Activated naive CD8-positive, alpha-beta T cell treated with anti-CD3 and anti-CD28 coated beads, Interleukin-2, amount 50 U/mL, for 24 hours (primary cell): ENCODE data around the gene SLC23A3.
A peak's percentile ranks its signal among the peaks of the same experiment; 100 is the strongest.
"Not testable (repeated sequence)": the region's sequence is repeated elsewhere in the genome, so short reads cannot be mapped to it uniquely, and the experiment has no call there.

Experiments
- ATAC-seq: fragments of 150-1000 bp; cut with Tn5 transposase; one replicate; pipeline ENCODE4 v1.10.0; 2021
- DNase-seq: peaks from one replicate; pipeline ENCODE4 v3.0.0; 2021
- H3K27ac Mint-ChIP-seq: one replicate; pipeline ENCODE4 v1.8.0; 2021; ENCODE audit warnings: mild to moderate bottlenecking, mixed read lengths
- H3K27me3 Mint-ChIP-seq: one replicate; pipeline ENCODE4 v1.8.0; 2021; ENCODE audit warnings: mixed read lengths
- H3K36me3 Mint-ChIP-seq: one replicate; pipeline ENCODE4 v1.8.0; 2021; ENCODE audit warnings: low read depth, mixed read lengths
- H3K4me1 Mint-ChIP-seq: one replicate; pipeline ENCODE4 v1.8.0; 2021; ENCODE audit warnings: mixed read lengths
- H3K4me3 Mint-ChIP-seq: one replicate; pipeline ENCODE4 v1.8.0; 2021; ENCODE audit warnings: mild to moderate bottlenecking, moderate library complexity, mixed read lengths
- H3K9me3 Mint-ChIP-seq: one replicate; pipeline ENCODE4 v1.8.0; 2021; ENCODE audit warnings: mixed read lengths

The SLC23A3 gene

DNA sequence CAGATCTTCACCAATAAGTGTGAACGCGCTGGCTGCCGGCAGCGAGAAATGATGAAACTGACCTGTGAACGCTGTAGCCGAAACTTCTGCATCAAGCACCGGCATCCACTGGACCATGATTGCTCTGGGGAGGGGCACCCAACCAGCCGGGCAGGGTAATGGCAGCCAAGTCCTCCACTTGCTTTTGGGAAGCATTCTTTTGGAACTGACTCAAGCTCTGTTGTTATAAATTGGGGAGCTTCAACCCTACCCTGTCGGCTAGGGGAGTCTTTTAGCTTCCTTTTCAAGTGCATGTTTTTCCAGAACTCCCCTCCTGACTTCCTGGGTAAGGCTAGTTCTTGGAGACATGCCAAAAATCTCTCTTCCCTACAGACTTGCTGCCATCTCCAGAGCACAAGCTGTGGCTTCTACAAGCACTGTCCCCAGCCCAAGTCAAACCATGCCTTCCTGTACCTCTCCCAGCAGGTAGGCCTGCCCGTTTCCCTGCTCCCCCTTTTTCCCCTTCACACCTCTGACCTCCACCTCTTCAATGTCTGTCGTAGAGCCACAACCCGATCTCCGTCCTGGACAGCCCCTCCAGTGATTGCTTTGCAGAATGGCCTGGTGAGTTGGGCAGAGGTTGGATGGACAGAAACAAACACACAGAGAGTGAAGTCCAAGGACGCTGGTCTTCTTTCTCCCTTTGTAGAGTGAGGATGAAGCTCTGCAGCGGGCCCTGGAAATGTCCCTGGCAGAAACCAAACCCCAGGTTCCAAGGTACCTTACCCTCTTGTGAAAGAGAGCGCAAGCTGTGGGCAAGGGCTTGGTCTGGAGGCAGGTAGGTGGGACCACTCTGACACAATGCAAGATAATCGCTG, 38.3 kb upstream of the SLC23A3 start:
- no peaks in the 10 kb centered on the region for H3K27me3 Mint-ChIP-seq
- H3K4me3 Mint-ChIP-seq = peak overlapping the region; percentile 85
- peaks cover 48% of the 10 kb centered on the region for H3K4me1 Mint-ChIP-seq
- ATAC-seq (no peak), DNase-seq (no peak)
- H3K9me3 Mint-ChIP-seq = peaks cover 4% of the 10 kb centered on the region
- H3K27ac Mint-ChIP-seq = peak overlapping the region; percentile 74
- peaks cover 19% of the 10 kb centered on the region for H3K36me3 Mint-ChIP-seq

DNA sequence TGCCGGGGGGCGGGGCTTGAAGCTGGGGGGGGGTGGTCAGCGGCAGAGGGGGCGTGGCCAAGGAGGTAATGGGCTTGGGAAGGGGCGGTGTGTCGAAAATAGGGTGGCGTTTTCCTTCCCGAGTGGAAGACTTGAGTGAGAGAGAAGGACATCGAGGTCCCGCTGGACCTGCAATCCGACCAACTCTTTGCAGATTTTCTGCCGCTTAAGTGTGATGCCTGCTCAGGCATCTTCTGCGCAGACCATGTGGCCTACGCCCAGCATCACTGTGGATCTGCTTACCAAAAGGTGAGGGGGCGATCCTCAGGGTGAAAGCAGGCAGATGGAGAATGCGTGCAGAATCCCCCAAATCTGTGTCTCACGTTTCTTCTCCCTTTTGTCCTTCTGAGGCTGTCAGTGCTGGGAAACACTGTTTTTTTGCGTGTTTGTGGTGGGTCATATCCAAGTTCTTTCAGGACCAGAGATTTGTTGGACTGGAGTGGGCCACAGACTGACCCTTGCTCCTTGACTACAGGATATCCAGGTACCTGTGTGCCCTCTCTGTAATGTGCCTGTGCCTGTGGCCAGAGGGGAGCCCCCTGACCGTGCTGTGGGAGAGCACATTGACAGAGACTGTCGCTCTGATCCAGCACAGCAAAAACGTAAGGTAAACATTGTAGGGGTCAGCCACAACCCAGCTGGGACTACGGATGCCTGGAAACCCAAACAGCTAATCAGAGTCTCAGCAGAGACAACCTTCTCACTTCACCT, 37.5 kb upstream of the SLC23A3 start:
- Mint-ChIP-seq H3K27me3 (no peaks in the 10 kb centered on the region), H3K4me1 (peaks cover 48% of the 10 kb centered on the region), H3K9me3 (peaks cover 4% of the 10 kb centered on the region), H3K4me3 (peak overlapping the region; percentile 85), H3K27ac (peak overlapping the region; percentile 71), H3K36me3 (peaks cover 18% of the 10 kb centered on the region)
- ATAC-seq (no peak), DNase-seq (no peak)

DNA sequence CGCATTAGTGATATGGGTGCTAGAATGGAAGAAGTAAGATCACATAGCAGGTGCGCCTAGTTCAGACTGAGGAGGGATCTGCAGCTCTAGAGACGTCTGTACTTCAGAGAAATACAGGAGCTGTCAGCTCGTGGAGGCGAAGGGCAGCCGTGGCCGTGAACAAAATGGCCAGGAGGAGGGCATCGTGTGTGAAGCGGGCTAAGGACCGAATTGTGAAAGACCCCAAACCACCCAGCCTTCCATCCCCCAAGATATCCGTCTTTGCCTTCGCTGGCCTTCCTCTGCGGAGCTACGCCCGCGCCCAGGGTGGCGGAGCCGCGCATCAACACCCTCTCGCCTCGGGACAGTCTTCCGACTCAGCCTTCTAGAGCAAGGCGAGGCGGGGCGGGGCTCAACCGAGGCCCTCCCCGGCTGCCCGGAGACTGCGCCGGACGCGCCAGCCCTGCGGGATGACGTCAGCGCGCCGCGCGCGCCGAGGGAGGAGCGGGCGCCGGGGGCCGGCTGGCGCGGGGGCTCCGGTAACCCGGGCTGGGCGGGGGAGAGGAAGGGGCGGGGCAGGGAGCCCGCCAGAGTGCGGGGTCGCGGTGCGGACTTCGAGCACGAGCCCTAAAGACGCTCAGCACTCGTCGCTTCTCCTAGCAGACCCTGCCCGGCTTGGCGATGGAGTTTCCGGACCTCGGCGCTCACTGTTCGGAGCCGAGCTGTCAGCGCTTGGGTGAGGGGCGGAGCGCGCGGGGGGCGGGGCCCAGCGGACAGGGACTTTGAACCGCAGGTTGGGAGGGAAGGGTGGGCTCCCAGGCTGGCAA, 36.7 kb upstream of the SLC23A3 start, which contains the start of gene ZFAND2B:
Gene ZFAND2B (plus strand): TSS at position 455 of the 806 bp plus-strand sequence. CDS start 206 bp downstream, at position 661.
- Mint-ChIP-seq H3K4me1 (peaks cover 48% of the 10 kb centered on the region), H3K27me3 (no peaks in the 10 kb centered on the region), H3K36me3 (peaks cover 15% of the 10 kb centered on the region), H3K4me3 (peak within 1 kb of the TSS; percentile 85), H3K9me3 (peaks cover 4% of the 10 kb centered on the region), H3K27ac (peak within 1 kb of the TSS; percentile 89)
- DNase-seq (peak; percentile 96), ATAC-seq (peak; percentile 97)

DNA sequence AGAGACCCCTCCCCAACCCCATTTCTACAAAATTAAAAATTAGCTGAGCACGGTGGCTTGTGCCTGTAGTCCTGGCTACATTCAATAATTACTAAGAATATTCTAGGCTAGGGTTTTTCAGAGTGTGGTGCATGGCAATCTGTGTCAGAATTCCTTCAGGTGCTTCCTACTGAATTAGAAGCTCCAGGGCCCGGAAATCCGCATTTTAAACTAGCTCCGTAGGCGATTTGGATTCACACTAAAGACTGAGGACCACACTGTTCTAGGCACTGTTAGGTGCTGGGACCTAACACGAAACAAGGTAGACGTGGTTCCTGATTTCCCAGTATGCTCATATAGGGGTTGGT, 36.1 kb upstream of the SLC23A3 start:
- ATAC-seq (no peak), DNase-seq (no peak)
- Mint-ChIP-seq H3K36me3 (peaks cover 12% of the 10 kb centered on the region), H3K27ac (peak overlapping the region; percentile 89), H3K4me3 (peak overlapping the region; percentile 85), H3K4me1 (peaks cover 44% of the 10 kb centered on the region), H3K9me3 (peaks cover 6% of the 10 kb centered on the region), H3K27me3 (no peaks in the 10 kb centered on the region)

DNA sequence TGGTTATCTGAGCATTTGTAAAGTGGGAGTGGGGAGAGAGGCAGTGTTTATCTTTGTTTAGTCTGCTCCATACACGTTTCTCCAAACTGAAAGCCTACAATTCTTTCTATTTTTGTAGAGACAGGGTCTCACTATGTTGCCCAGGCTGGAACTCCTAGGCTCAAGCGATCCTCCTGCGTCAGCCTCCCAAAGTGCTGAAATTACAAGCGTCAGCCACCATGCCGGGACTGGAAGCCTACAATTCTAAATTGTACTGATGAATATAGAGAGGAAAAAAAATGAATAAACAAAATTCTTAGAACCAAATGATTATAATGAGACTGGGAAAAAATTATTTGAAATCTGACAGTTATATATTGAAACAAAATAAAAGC, 35.3 kb upstream of the SLC23A3 start:
- ATAC-seq = no peak

DNA sequence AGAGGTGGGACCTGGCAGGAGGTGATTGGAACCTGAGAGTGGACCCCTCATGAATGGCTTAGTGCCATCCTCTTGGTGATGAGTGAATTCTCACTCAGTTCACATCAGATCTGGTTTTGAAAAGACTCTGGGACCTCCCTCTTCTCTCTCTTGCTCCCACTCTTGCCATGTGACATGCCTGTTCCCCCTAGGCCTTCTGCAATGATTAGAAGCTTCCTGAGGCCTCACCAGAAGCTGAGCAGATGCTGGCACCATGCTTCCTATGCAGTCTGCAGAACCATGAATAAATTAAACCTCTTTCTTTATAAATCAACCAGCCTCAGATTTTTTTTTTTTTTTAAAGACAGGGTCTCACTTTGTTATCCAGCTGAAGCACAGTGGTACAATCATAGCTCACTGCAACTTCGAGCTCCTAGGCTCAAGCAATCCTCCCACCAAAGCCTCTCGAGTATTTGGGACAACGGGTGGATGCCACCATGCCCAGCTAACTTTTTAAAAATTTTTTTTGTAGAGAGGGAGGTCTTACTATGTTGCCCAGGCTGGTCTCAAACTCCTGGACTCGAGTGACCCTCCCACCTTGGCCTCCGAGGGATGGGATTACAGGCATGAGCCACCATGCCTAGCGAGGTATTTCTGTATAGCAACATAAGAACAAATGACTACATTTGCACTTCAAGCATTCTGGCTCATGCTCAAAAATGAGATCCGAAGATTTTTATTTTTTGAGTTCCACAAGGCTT, 34.8 kb upstream of the SLC23A3 start:
- H3K9me3 Mint-ChIP-seq = peaks cover 8% of the 10 kb centered on the region
- no peak overlapping the region for H3K4me3 Mint-ChIP-seq
- no peak overlapping the region for H3K27ac Mint-ChIP-seq
- peaks cover 40% of the 10 kb centered on the region for H3K4me1 Mint-ChIP-seq
- ATAC-seq = no peak
- peaks cover 6% of the 10 kb centered on the region for H3K36me3 Mint-ChIP-seq
- DNase-seq = no peak
- H3K27me3 Mint-ChIP-seq = no peaks in the 10 kb centered on the region

More for the DNA sequence above, 35.3 kb upstream of the SLC23A3 start:
- no peak overlapping the region for H3K4me3 Mint-ChIP-seq
- no peaks in the 10 kb centered on the region for H3K27me3 Mint-ChIP-seq
- H3K27ac Mint-ChIP-seq = no peak overlapping the region
- no peak for DNase-seq
- peaks cover 11% of the 10 kb centered on the region for H3K36me3 Mint-ChIP-seq
- H3K4me1 Mint-ChIP-seq = peaks cover 42% of the 10 kb centered on the region
- peaks cover 8% of the 10 kb centered on the region for H3K9me3 Mint-ChIP-seq

DNA sequence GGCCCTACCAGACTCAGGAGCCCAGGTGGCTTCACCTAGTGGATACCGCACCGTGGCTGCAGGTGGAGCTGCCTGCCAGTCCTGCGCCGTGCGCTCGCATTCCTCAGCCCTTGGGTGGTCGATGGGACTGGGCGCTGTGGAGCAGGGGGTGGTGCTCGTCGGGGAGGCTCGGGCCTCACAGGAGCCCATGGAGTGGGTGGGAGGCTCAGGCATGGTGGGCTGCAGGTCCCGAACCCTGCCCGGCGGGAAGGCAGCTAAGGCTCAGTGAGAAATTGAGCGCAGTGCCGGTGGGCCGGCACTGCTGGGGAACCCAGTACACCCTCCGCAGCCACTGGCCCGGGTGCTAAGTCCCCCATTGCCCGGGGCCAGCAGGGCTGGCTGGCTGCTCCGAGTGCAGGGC, 31.5 kb upstream of the SLC23A3 start:
- not testable (repeated sequence) for H3K4me3 Mint-ChIP-seq

DNA sequence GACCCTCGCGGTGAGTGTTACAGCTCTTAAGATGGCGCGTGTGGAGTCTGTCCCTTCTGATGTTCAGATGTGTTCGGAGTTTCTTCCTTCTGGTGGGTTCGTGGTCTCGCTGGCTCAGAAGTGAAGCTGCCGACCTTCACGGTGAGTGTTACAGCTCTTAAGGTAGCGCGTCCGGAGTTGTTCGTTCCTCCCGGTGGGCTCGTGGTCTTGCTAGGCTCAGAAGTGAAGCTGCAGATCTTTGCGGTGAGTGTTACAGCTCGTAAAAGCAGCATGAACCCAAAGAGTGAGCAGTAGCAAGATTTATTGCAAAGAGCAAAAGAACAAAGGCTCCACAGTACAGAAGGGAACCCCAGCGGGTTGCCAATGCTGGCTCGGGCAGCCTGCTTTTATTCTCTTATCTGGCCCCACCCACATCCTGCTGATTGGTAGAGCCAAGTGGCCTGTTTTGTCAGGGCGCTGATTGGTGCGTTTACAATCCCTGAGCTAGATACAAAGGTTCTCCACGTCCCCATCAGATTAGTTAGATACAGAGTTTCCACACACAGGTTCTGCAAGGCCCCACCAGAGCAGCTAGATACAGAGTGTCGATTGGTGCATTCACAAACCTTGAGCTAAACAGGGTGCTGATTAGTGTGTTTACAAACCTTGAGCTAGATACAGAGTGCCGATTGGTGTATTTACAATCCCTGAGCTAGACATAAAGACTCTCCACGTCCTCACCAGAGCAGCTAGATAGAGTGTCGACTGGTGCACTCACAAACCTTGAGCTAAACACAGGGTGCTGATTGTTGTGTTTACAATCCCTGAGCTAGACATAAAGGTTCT, 30.9 kb upstream of the SLC23A3 start:
- Mint-ChIP-seq H3K4me3 (peak overlapping the region; percentile 82), H3K4me1 (peaks cover 22% of the 10 kb centered on the region), H3K27ac (peak overlapping the region; percentile 88)
- not testable (repeated sequence) for H3K9me3 Mint-ChIP-seq, ATAC-seq, H3K36me3 Mint-ChIP-seq, H3K27me3 Mint-ChIP-seq
- peak; percentile 49 for DNase-seq

More for the DNA sequence above, 31.5 kb upstream of the SLC23A3 start:
- H3K27me3 Mint-ChIP-seq, DNase-seq, H3K9me3 Mint-ChIP-seq, ATAC-seq, H3K36me3 Mint-ChIP-seq: not testable (repeated sequence)
- peaks cover 26% of the 10 kb centered on the region for H3K4me1 Mint-ChIP-seq
- H3K27ac Mint-ChIP-seq = peak overlapping the region; percentile 88

DNA sequence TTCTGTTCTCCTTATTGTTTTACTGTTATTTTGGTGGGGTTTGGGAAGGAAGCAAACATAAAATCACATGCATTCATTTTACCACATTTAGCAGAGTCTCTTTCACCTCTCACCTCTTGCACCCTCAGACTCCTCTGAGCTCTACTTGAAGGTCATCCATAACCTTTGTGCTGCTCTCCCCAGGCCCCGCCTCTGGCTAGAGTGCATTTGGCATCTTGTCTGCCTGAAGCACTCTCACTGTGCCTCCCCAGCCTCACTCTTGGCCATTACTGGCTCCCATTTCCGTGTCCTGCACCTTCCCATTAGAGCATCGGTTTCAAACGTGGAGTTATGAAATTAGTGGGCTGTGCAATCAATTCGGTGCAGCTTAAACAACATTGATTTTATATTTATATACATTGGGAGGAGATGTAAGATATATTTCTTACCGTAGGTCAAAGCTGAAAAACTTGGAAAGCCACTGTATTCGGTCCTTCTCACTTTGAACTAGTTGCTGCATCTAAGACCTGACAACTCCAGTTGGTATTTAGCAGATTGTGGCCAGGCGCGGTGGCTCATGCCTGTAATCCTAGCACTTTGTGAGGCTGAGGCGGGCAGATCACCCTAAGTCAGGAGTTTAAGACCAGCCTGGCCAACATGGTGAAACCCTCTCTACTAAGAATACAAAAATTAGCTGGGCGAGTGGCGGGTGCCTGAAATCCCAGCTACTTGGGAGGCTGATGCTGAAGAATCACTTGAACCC, 29.8 kb upstream of the SLC23A3 start:
- Mint-ChIP-seq H3K4me1 (peaks cover 21% of the 10 kb centered on the region), H3K27ac (peak overlapping the region; percentile 73), H3K4me3 (peak overlapping the region; percentile 82), H3K9me3 (peaks cover 8% of the 10 kb centered on the region), H3K36me3 (peaks cover 6% of the 10 kb centered on the region), H3K27me3 (no peaks in the 10 kb centered on the region)
- ATAC-seq = peak; percentile 52
- no peak for DNase-seq

DNA sequence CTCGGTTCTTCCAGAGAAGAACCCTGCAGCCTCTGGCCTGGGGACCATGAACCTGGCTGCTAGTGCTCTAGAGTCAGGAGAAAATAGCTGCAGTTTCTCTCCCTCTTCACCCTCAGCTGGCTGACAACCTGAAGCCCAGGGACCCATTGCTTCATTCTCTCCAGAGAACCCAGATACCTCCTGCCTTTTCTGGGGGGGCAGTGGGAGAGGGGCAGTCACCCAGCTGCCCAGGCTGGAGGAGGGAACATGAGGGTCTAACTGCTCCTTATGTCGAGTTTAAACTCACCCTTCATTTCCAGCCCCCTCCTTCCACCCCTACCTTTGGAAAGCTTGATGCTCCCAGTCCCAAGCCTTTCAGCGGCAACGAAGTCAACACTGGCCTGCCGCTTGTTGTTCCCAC, 29.1 kb upstream of the SLC23A3 start:
- Mint-ChIP-seq H3K27me3 (no peaks in the 10 kb centered on the region), H3K4me1 (peaks cover 21% of the 10 kb centered on the region), H3K9me3 (peaks cover 4% of the 10 kb centered on the region), H3K4me3 (peak overlapping the region; percentile 82), H3K27ac (peak overlapping the region; percentile 73), H3K36me3 (peaks cover 5% of the 10 kb centered on the region)
- no peak for DNase-seq
- ATAC-seq = no peak

DNA sequence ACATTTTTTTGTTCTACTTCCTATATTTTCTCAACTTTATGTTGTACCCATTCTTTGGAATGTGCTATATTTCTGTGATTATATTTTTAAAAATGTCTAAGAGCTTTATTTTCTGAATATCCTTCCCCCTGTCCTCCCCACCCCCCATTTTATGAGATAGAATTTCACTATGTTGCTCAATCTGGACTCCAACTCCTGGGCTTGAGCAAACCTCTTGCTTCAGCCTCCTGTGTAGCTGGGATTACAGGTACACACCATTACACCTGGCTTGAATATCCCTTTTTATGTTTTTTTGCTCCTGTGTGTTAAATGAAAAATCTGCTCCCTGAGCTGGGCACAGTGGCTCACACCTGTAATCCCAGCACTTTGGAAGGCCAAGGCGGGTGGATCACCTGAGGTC, 27.6 kb upstream of the SLC23A3 start:
- no peak overlapping the region for H3K4me3 Mint-ChIP-seq

DNA sequence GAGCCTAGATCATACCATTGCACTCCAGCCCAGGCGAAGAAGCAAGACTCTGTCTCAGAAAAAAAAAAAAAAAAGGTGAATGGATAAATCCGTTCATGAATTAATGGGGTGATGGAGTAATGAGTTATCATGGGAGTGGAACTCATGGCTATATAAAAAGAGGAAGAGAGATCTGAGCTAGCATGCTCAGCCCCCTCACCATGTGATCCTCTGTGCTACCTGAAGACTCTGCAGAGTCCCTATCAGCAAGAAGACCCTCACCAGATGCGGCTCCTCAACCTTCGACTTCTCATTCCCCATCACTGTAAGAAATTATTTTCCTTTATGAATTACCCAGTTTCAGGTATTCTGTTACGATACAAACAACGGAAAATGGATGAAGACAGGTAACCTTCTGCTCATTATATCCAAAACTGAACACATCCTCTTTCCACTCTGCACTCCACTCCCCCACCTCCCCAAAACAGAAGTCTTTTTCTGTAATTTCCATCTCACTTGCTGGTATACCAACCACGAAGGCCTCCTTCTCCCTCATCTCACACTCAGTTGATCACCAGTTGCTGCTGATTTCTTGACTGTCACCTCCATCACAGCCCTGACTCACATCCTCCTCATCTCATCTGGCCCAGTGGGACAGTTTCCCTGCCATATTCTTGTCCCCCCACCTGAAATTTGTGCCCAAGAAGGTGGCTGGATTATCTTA, 17.1 kb upstream of the SLC23A3 start:
- peaks cover 21% of the 10 kb centered on the region for H3K4me1 Mint-ChIP-seq
- H3K4me3 Mint-ChIP-seq = peak overlapping the region; percentile 21
- peak overlapping the region; percentile 90 for H3K27ac Mint-ChIP-seq
- peak; percentile 29 for DNase-seq
- no peaks in the 10 kb centered on the region for H3K9me3 Mint-ChIP-seq
- peaks cover 16% of the 10 kb centered on the region for H3K36me3 Mint-ChIP-seq
- no peaks in the 10 kb centered on the region for H3K27me3 Mint-ChIP-seq
- ATAC-seq = peak; percentile 92

More for the DNA sequence above, 27.6 kb upstream of the SLC23A3 start:
- no peak for DNase-seq
- no peak overlapping the region for H3K27ac Mint-ChIP-seq
- ATAC-seq = no peak
- no peaks in the 10 kb centered on the region for H3K27me3 Mint-ChIP-seq
- H3K9me3 Mint-ChIP-seq = peaks cover 4% of the 10 kb centered on the region
- H3K4me1 Mint-ChIP-seq = peaks cover 21% of the 10 kb centered on the region
- peaks cover 5% of the 10 kb centered on the region for H3K36me3 Mint-ChIP-seq
